Measurements from ENCODE around the gene HAL.

The HAL gene

GRCh38 chr12:96026331-96026730 lies 30.2 kb upstream of the HAL start:
- H3K4me1 Mint-ChIP-seq = peaks cover 14% of the 10 kb centered on the region
- H3K4me3 Mint-ChIP-seq = no peak overlapping the region
- peaks cover 66% of the 10 kb centered on the region for H3K36me3 Mint-ChIP-seq
- no peak for ATAC-seq
- no peak for DNase-seq (ENCODE audit: low spot score in 2 of 2)
- H3K9me3 Mint-ChIP-seq = no peaks in the 10 kb centered on the region
- no peak overlapping the region for H3K27ac Mint-ChIP-seq

- no peak for ATAC-seq
- Mint-ChIP-seq H3K4me3 (no peak overlapping the region), H3K4me1 (peaks cover 9% of the 10 kb centered on the region), H3K36me3 (peaks cover 73% of the 10 kb centered on the region), H3K27ac (no peak overlapping the region), H3K9me3 (no peaks in the 10 kb centered on the region)
- DNase-seq (ENCODE audit: low spot score in 2 of 2) = no peak
These were observed 29.4 kb upstream of the HAL start for GRCh38 chr12:96025518-96025917.

DNA sequence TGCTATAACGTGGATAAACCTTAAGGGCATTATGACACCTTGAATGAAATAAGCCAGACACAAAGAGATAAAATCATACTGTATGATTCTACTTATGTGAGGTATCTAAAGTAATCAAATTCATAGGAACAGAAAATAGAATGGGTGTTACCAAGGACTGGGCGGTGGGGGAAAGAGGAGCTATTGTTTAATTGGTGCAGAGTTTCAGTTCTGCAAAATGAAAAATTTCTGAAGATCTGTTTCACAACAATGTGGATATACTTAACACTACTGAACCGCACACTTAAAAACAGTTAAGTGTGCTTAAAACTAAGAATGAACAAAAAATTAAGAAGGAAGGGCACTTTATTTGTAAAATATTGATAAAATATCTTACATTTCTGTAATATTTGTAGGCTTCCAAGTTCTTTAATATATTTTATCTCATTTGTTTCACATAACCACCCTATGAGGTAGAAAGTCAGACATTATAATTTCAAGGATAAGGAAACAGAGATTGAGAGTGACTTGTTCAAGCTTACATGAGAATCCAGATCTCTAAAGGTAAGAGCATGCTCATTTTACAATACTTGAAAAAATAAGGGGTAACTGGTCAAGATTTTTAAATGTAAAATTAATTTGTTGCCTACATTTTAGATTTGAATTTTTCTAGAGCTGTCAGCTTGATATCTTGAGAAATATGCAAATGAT lies 24.3 kb upstream of the HAL start:
- DNase-seq (ENCODE audit: low spot score in 2 of 2) (no peak), ATAC-seq (no peak)
- Mint-ChIP-seq H3K27ac (no peak overlapping the region), H3K36me3 (peaks cover 97% of the 10 kb centered on the region), H3K9me3 (no peaks in the 10 kb centered on the region), H3K4me3 (no peak overlapping the region), H3K4me1 (no peaks in the 10 kb centered on the region)

- ATAC-seq (no peak), DNase-seq (ENCODE audit: low spot score in 2 of 2) (no peak)
- H3K27ac Mint-ChIP-seq = no peak overlapping the region
- H3K36me3 Mint-ChIP-seq = peaks cover 99% of the 10 kb centered on the region
- H3K4me3 Mint-ChIP-seq = no peak overlapping the region
- no peaks in the 10 kb centered on the region for H3K4me1 Mint-ChIP-seq
- H3K9me3 Mint-ChIP-seq = no peaks in the 10 kb centered on the region
These were observed 19.5 kb upstream of the HAL start for GRCh38 chr12:96015672-96016071.

GRCh38 chr12:96014943-96015599 lies 18.9 kb upstream of the HAL start:
- DNase-seq (ENCODE audit: low spot score in 2 of 2) (no peak), ATAC-seq (no peak)
- H3K4me1 Mint-ChIP-seq = no peaks in the 10 kb centered on the region
- H3K4me3 Mint-ChIP-seq = no peak overlapping the region
- no peaks in the 10 kb centered on the region for H3K9me3 Mint-ChIP-seq
- no peak overlapping the region for H3K27ac Mint-ChIP-seq
- H3K36me3 Mint-ChIP-seq = peaks cover 99% of the 10 kb centered on the region

DNA sequence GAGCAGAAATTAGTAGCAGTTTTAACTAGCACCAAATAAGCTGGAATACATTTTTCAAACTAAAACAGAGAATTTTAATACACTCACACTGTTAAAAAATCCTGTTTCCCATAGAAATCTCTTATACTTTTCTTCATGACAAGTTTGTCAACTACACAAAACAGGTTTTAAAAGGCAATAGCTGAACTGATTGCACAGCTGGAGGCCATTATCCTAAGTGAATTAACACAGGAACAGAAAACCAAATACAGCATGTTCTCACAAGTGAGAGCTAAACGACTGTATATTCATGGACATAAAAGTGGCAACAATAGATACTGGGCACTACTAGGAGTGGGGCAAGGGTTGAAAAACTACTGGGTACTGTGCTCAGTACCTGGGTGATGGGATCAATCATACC lies 11.6 kb upstream of the HAL start:
- no peaks in the 10 kb centered on the region for H3K4me1 Mint-ChIP-seq
- H3K4me3 Mint-ChIP-seq = no peak overlapping the region
- no peak overlapping the region for H3K27ac Mint-ChIP-seq
- peaks cover 99% of the 10 kb centered on the region for H3K36me3 Mint-ChIP-seq
- ATAC-seq (no peak), DNase-seq (ENCODE audit: low spot score in 2 of 2) (no peak)
- no peaks in the 10 kb centered on the region for H3K9me3 Mint-ChIP-seq

GRCh38 chr12:96006727-96007126 lies 10.6 kb upstream of the HAL start:
- no peak overlapping the region for H3K27ac Mint-ChIP-seq
- H3K36me3 Mint-ChIP-seq = peaks cover 99% of the 10 kb centered on the region
- no peaks in the 10 kb centered on the region for H3K4me1 Mint-ChIP-seq
- H3K9me3 Mint-ChIP-seq = no peaks in the 10 kb centered on the region
- DNase-seq (ENCODE audit: low spot score in 2 of 2) (no peak), ATAC-seq (no peak)
- no peak overlapping the region for H3K4me3 Mint-ChIP-seq

DNA sequence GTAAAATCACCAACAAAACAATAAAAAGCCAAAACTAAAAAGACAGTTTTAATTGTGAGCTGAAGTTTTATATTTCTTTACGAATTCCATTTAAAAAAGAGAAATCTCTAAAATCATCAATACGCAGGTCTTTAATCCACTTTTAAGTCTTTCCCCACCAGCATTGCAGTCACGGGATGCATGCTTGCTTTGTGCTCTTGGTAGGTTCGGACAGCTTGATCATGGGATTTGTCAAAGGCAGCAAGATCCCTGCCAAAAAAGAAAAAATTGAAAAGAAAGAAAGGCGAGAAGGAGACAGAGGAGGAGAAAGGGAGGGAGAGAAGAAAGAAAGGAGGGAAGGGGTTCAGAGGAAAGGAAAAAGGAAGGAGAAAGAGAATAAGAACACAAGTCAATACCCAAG lies 4.7 kb upstream of the HAL start:
- DNase-seq (ENCODE audit: low spot score in 2 of 2) = no peak
- peaks cover 61% of the 10 kb centered on the region for H3K36me3 Mint-ChIP-seq
- H3K4me3 Mint-ChIP-seq = no peak overlapping the region
- no peaks in the 10 kb centered on the region for H3K9me3 Mint-ChIP-seq
- H3K27ac Mint-ChIP-seq = no peak overlapping the region
- ATAC-seq = no peak
- H3K4me1 Mint-ChIP-seq = peaks cover 9% of the 10 kb centered on the region

DNA sequence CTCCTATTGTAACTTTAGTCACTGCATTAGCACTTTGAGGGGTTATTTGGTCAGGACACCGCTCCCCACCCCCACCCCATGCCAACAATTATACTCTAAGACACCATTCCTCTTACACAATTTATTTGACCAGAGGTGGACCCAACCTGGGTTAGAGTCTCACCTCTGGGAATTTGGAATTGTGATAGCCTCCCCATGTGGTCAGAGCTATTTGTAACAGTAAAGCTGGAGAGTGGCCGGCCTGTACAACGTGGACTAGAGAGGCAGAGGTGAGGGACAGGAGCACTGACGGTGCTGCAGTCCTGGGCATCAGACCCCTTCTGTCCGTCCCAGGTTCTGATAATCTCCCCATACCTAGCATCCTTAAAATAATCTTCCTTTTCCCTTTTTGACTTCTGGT lies 3.3 kb upstream of the HAL start:
- Mint-ChIP-seq H3K9me3 (no peaks in the 10 kb centered on the region), H3K4me3 (no peak overlapping the region), H3K4me1 (peaks cover 9% of the 10 kb centered on the region), H3K36me3 (peaks cover 48% of the 10 kb centered on the region), H3K27ac (no peak overlapping the region)
- DNase-seq (ENCODE audit: low spot score in 2 of 2) (no peak), ATAC-seq (no peak)

DNA sequence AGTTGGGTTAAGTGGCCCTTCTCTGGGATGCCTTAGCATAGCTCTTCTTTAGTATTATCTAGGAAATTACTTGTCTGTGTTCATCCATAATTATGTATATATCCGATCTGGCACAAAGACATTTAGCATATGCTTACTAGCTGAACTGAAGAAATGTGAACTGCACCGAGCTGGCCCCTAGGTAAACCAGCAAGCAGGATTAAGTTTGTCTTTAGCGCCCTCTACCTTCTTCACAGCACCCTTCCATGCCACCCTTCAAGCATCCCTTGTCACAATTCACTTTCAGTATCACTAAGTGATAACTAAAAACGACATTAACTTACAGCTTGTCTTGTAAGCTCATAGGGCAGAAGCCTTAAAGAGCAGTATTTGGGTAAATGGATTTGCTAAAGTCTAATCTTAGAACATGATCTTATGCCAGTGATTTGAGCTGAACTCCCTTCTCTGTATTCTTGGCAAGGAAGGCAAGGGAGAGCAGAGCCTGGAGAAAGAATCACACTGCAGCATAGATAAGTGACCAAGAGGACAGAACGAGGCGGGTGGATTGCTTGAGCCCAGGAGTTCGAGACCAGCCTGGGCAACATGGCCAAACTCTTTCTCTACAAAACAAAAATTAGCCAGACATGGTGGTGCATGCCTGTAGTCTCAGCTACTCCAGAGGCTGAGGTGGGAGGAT lies 2.6 kb upstream of the HAL start:
- Mint-ChIP-seq H3K4me1 (peaks cover 9% of the 10 kb centered on the region), H3K4me3 (no peak overlapping the region), H3K36me3 (peaks cover 41% of the 10 kb centered on the region), H3K9me3 (no peaks in the 10 kb centered on the region), H3K27ac (peak overlapping the region; percentile 2)
- peak; percentile 14 to 59 for DNase-seq (ENCODE audit: low spot score in 2 of 2)
- peak; percentile 96 for ATAC-seq

GRCh38 chr12:95997911-95998510 lies 1.9 kb upstream of the HAL start:
- peak overlapping the region; percentile 2 for H3K27ac Mint-ChIP-seq
- H3K4me1 Mint-ChIP-seq = peaks cover 9% of the 10 kb centered on the region
- no peaks in the 10 kb centered on the region for H3K9me3 Mint-ChIP-seq
- ATAC-seq = peak; percentile 67
- H3K4me3 Mint-ChIP-seq = no peak overlapping the region
- peaks cover 34% of the 10 kb centered on the region for H3K36me3 Mint-ChIP-seq
- DNase-seq (ENCODE audit: low spot score in 2 of 2) = no peak

GRCh38 chr12:95997276-95997675 lies 1.1 kb upstream of the HAL start:
- Mint-ChIP-seq H3K4me3 (no peak overlapping the region), H3K27ac (no peak overlapping the region), H3K4me1 (peaks cover 9% of the 10 kb centered on the region), H3K9me3 (no peaks in the 10 kb centered on the region), H3K36me3 (peaks cover 27% of the 10 kb centered on the region)
- ATAC-seq (no peak), DNase-seq (ENCODE audit: low spot score in 2 of 2) (no peak)

- DNase-seq (ENCODE audit: low spot score in 2 of 2) (no peak), ATAC-seq (no peak)
- Mint-ChIP-seq H3K4me3 (no peak overlapping the region), H3K9me3 (no peaks in the 10 kb centered on the region), H3K36me3 (peaks cover 8% of the 10 kb centered on the region), H3K4me1 (peaks cover 9% of the 10 kb centered on the region), H3K27ac (no peak overlapping the region)
These were observed 709 bp downstream of the HAL start for GRCh38 chr12:95995238-95996031.

DNA sequence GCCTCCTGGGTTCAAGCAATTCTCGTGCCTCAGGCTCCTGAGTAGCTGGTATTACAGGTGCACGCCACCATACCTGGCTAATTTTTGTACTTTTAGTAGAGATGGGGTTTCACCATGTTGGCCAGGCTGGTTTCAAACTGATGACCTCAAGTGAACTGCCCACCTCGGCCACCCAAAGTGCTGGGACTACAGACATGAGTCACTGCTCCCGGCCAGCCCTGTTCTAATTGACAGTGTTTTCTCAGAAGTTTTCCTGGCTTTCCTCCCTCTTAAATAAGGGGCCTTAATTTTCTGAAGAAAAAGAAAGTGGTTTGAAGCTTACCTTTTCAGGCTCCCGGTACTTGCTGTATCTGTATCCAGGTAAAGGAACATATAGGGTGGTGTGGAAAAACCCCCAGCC lies 1.7 kb downstream of the HAL start:
- Mint-ChIP-seq H3K4me3 (no peak overlapping the region), H3K4me1 (peaks cover 9% of the 10 kb centered on the region), H3K9me3 (no peaks in the 10 kb centered on the region), H3K27ac (no peak overlapping the region), H3K36me3 (no peaks in the 10 kb centered on the region)
- ATAC-seq (no peak), DNase-seq (ENCODE audit: low spot score in 2 of 2) (no peak)

- DNase-seq (ENCODE audit: low spot score in 2 of 2) (no peak), ATAC-seq (no peak)
- H3K4me1 Mint-ChIP-seq = peaks cover 6% of the 10 kb centered on the region
- no peak overlapping the region for H3K4me3 Mint-ChIP-seq
- no peaks in the 10 kb centered on the region for H3K36me3 Mint-ChIP-seq
- H3K9me3 Mint-ChIP-seq = no peaks in the 10 kb centered on the region
- H3K27ac Mint-ChIP-seq = no peak overlapping the region
These were observed 2.2 kb downstream of the HAL start for GRCh38 chr12:95993907-95994306.
